ENCODE data around the gene CAPZB.
"Not testable (repeated sequence)": the region's sequence is repeated elsewhere in the genome, so short reads cannot be mapped to it uniquely, and the experiment has no call there.

The CAPZB gene

DNA sequence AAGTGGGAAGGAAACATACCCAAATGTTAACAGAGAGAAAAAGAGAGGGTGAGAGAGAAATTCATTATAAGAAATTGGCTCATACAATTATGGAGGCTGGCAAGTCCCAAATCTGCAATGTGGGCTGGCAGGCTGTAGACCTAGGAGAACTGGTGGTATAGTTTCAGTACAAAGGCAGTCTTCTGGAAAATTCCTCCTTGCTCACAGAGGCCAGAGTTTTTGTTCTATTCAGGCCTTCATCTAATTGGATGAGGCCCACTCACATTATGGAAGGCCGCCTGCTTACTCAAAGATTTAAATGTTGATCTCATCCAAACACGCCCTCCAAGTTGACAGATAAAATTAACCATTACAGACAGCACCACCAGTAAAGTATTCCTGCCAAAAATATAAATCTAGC, 36.1 kb upstream of the CAPZB start:
- Histone ChIP-seq H3K4me1 (peaks cover 9 to 15% (median 11%) of the 10 kb centered on the region in 10 experiments), H3K9ac (no peak overlapping the region), H3K36me3 (no peaks in the 10 kb centered on the region), H3K4me2 (no peak overlapping the region), H3K4me3 (no peak overlapping the region), H3K27me3 (no peaks in the 10 kb centered on the region), H4K20me1 (no peaks in the 10 kb centered on the region), H3K9me3 (replicated peaks in 1 of 11) (peaks cover 7 to 20% (median 14%) of the 10 kb centered on the region in 11 experiments; a peak in 20 of 22 replicates), H3K27ac (no peak overlapping the region)
- TF ChIP-seq Cebpa-rat (IDR thresholded peaks at IDR 0.05): no peak

- H3K27ac ChIP-seq: peak overlapping the region in 4 of 11 experiments; percentile 3 to 22 (median 12); a peak in 2 of 22 replicates
- H3K4me1 ChIP-seq: peaks cover 11 to 26% (median 14%) of the 10 kb centered on the region in 10 experiments
- H3K4me3 ChIP-seq: no peak overlapping the region
- no peaks in the 10 kb centered on the region for H4K20me1 ChIP-seq
- no peak overlapping the region for H3K9ac ChIP-seq
- no peaks in the 10 kb centered on the region for H3K27me3 ChIP-seq
- TF ChIP-seq Cebpa-rat (IDR thresholded peaks at IDR 0.05): no peak
- H3K36me3 ChIP-seq: no peaks in the 10 kb centered on the region
- H3K9me3 ChIP-seq (replicated peaks in 1 of 11): peaks cover 7 to 20% (median 14%) of the 10 kb centered on the region in 11 experiments; a peak in 20 of 22 replicates
- peak overlapping the region; percentile 32 to 66 (median 52) for H3K4me2 ChIP-seq
Observed at GRCh38 chr1:19517017-19517416, 31.7 kb upstream of the CAPZB start.

DNA sequence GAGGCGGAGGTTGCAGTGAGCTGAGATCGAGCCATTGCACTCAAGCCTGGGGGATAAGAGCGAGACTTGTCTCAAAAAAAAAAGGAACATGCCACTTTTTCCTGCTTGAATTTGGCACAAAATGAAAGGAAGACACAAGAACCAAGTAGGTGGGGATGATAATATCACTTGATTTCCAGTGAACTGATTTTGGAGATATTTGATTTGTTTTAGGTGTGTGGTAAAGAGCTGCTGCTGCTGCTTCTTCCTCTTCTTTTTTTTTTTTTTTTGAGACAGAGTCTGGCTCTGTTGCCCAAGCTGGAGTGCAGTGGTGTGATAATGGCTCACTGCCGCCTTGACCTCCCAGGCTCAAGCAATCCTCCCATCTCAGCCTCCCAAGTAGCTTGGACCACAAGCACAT, 29.9 kb upstream of the CAPZB start:
- H3K9me3 ChIP-seq (replicated peaks in 1 of 11): peaks cover 7 to 20% (median 14%) of the 10 kb centered on the region in 11 experiments; a peak in 20 of 22 replicates
- no peak overlapping the region for H3K4me2 ChIP-seq
- no peak overlapping the region for H3K4me3 ChIP-seq
- TF ChIP-seq Cebpa-rat (IDR thresholded peaks at IDR 0.05): no peak
- no peaks in the 10 kb centered on the region for H4K20me1 ChIP-seq
- no peaks in the 10 kb centered on the region for H3K27me3 ChIP-seq
- peaks cover 27 to 44% (median 31%) of the 10 kb centered on the region in 10 experiments for H3K4me1 ChIP-seq
- H3K36me3 ChIP-seq: no peaks in the 10 kb centered on the region
- no peak overlapping the region for H3K9ac ChIP-seq
- H3K27ac ChIP-seq: no peak overlapping the region

GRCh38 chr1:19514391-19514831, 29.1 kb upstream of the CAPZB start:
- Histone ChIP-seq H3K9ac (no peak overlapping the region), H3K4me2 (no peak overlapping the region), H3K27ac (no peak overlapping the region), H3K4me3 (no peak overlapping the region), H3K27me3 (no peaks in the 10 kb centered on the region), H3K4me1 (peaks cover 27 to 50% (median 34%) of the 10 kb centered on the region in 10 experiments), H4K20me1 (no peaks in the 10 kb centered on the region), H3K36me3 (no peaks in the 10 kb centered on the region), H3K9me3 (replicated peaks in 1 of 11) (peaks cover 7 to 20% (median 14%) of the 10 kb centered on the region in 11 experiments; a peak in 20 of 22 replicates)
- no peak for TF ChIP-seq Cebpa-rat (IDR thresholded peaks at IDR 0.05)

DNA sequence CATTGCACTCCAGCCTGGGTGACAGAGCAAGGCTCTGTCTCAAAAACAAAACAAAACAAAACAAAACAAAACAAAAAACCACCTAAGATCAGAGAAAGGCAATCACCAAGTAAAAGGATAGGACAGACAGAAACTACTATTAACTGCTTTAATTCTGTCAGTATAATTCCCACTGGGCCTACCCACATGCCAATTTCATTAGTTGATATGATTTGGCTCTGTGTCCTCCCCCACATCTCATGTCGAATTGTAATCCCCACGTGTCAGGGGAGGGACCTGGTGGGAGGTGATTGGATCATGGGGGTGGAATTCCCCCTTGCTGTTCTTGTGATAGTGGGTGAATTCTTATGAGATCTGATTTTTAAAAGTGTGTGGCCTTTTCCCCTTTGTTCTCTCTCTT, 27.2 kb upstream of the CAPZB start:
- Histone ChIP-seq H3K9ac (no peak overlapping the region), H3K27me3 (no peaks in the 10 kb centered on the region)

GRCh38 chr1:19511116-19511515, 25.8 kb upstream of the CAPZB start:
- Histone ChIP-seq H3K36me3 (no peaks in the 10 kb centered on the region), H4K20me1 (no peaks in the 10 kb centered on the region), H3K27ac (peak overlapping the region in 8 of 11 experiments; percentile 9 to 67 (median 40); a peak in 11 of 22 replicates), H3K4me3 (no peak overlapping the region), H3K4me2 (peak overlapping the region; percentile 46 to 88 (median 60)), H3K27me3 (no peaks in the 10 kb centered on the region), H3K4me1 (peaks cover 36 to 67% (median 52%) of the 10 kb centered on the region in 10 experiments), H3K9me3 (replicated peaks in 1 of 11) (peaks cover 0 to 5% (median 0%) of the 10 kb centered on the region in 11 experiments; a peak in 1 of 22 replicates), H3K9ac (peak overlapping the region in 1 of 11 experiments; percentile 34; a peak in 2 of 22 replicates)
- TF ChIP-seq Cebpa-rat (IDR thresholded peaks at IDR 0.05): no peak

More for the DNA sequence above, 27.2 kb upstream of the CAPZB start:
- peaks cover 36 to 67% (median 50%) of the 10 kb centered on the region in 10 experiments for H3K4me1 ChIP-seq
- no peaks in the 10 kb centered on the region for H3K36me3 ChIP-seq
- H3K9me3 ChIP-seq (replicated peaks in 1 of 11): peaks cover 1 to 9% (median 4%) of the 10 kb centered on the region in 11 experiments; a peak in 19 of 22 replicates
- H3K27ac ChIP-seq: no peak overlapping the region
- no peak for TF ChIP-seq Cebpa-rat (IDR thresholded peaks at IDR 0.05)
- no peak overlapping the region for H3K4me3 ChIP-seq
- peak overlapping the region in 1 of 11 experiments; percentile 85; a peak in 1 of 22 replicates for H3K4me2 ChIP-seq
- no peaks in the 10 kb centered on the region for H4K20me1 ChIP-seq

DNA sequence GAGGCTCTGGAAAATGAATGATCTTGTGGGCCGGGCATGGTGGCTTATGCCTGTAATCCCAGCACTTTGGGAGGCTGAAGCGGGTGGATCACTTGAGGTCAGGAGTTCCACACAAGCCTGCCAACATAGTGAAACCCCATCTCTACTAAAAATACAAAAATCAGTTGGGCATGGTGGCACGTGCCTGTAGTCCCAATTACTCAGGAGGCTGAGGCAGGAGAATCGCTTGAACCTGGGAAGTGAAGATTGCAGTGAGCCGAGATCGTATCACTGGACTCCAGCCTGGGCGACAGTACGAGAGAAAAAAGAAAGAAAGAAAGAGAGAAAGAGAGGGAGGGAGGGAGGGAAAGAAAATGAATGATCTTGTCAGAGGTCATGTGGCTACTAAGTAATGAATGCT, 24.3 kb upstream of the CAPZB start:
- Histone ChIP-seq H3K4me2 (peak overlapping the region in 5 of 11 experiments; percentile 34 to 89 (median 59); a peak in 10 of 22 replicates), H3K4me1 (peaks cover 47 to 80% (median 66%) of the 10 kb centered on the region in 10 experiments), H3K27ac (peak overlapping the region in 3 of 11 experiments; percentile 24 to 54 (median 43); a peak in 3 of 22 replicates)
- H3K36me3 ChIP-seq; H3K9me3 ChIP-seq (replicated peaks in 1 of 11); H3K4me3 ChIP-seq; H4K20me1 ChIP-seq; H3K9ac ChIP-seq; H3K27me3 ChIP-seq: not testable (repeated sequence)

- Histone ChIP-seq H3K4me2 (peak overlapping the region; percentile 38 to 89 (median 62)), H3K9ac (no peak overlapping the region), H3K27me3 (no peaks in the 10 kb centered on the region), H3K4me3 (no peak overlapping the region), H4K20me1 (0 out of 22 replicates have a peak, but pooled peaks cover 0 to 3% (median 0%) of the 10 kb centered on the region in 11 experiments), H3K27ac (peak overlapping the region in 5 of 11 experiments; percentile 1 to 49 (median 4); a peak in 4 of 22 replicates), H3K4me1 (peaks cover 47 to 90% (median 72%) of the 10 kb centered on the region in 10 experiments), H3K36me3 (no peaks in the 10 kb centered on the region), H3K9me3 (replicated peaks in 1 of 11) (peaks cover 0 to 5% (median 0%) of the 10 kb centered on the region in 11 experiments; a peak in 2 of 22 replicates)
- no peak for TF ChIP-seq Cebpa-rat (IDR thresholded peaks at IDR 0.05)
Observed at GRCh38 chr1:19507516-19507915, 22.2 kb upstream of the CAPZB start.

GRCh38 chr1:19505693-19506457, 20.5 kb upstream of the CAPZB start:
- H3K4me2 ChIP-seq: peak overlapping the region; percentile 61 to 89 (median 76)
- peak in 1 of 11 experiments; percentile 53; a peak in 1 of 22 replicates for TF ChIP-seq Cebpa-rat (IDR thresholded peaks at IDR 0.05)
- H3K9ac ChIP-seq: peak overlapping the region in 9 of 11 experiments; percentile 11 to 70 (median 47); a peak in 12 of 22 replicates
- H4K20me1 ChIP-seq: 0 out of 22 replicates have a peak, but pooled peaks cover 0 to 3% (median 0%) of the 10 kb centered on the region in 11 experiments
- peak overlapping the region in 10 of 11 experiments; percentile 57 to 88 (median 68); a peak in 21 of 22 replicates for H3K27ac ChIP-seq
- H3K9me3 ChIP-seq (replicated peaks in 1 of 11): peaks cover 0 to 12% (median 0%) of the 10 kb centered on the region in 11 experiments; a peak in 4 of 22 replicates
- H3K4me3 ChIP-seq: peak overlapping the region in 1 of 10 experiments; percentile 11; a peak in 1 of 20 replicates
- no peaks in the 10 kb centered on the region for H3K36me3 ChIP-seq
- H3K4me1 ChIP-seq: peaks cover 39 to 82% (median 63%) of the 10 kb centered on the region in 10 experiments
- H3K27me3 ChIP-seq: no peaks in the 10 kb centered on the region
